A204.1 (cell line): ENCODE measurements around the gene MVD.

Experiments used
- FAIRE-seq: peaks from 2 replicates; lab custom pipeline; 2012; peaks lifted over from hg19 to GRCh38; lab: Jason Lieb, UNC

The MVD gene

GRCh38 chr16:88697116-88697830 lies 34.4 kb upstream of the MVD start:
- FAIRE-seq, result no peak

- no peak for FAIRE-seq
Measured at GRCh38 chr16:88696441-88696840, 33.5 kb upstream of the MVD start.

- no peak for FAIRE-seq
Measured at GRCh38 chr16:88695753-88696152, 32.9 kb upstream of the MVD start.

- FAIRE-seq, result no peak
Measured at GRCh38 chr16:88695218-88695617, 32.3 kb upstream of the MVD start.

GRCh38 chr16:88694221-88695087 lies 31.6 kb upstream of the MVD start:
- no peak for FAIRE-seq

- no peak for FAIRE-seq
Measured at GRCh38 chr16:88693420-88694177, 30.7 kb upstream of the MVD start.

- no peak for FAIRE-seq
Measured at GRCh38 chr16:88692861-88693260, 30.0 kb upstream of the MVD start.

GRCh38 chr16:88691924-88692560 lies 29.2 kb upstream of the MVD start:
- no peak for FAIRE-seq

- FAIRE-seq, result no peak
Measured at GRCh38 chr16:88691129-88691813, 28.4 kb upstream of the MVD start.

GRCh38 chr16:88690341-88691128 lies 27.6 kb upstream of the MVD start:
- FAIRE-seq, result no peak

GRCh38 chr16:88688013-88688778 lies 25.3 kb upstream of the MVD start:
- FAIRE-seq, result no peak

GRCh38 chr16:88687676-88688012 lies 24.8 kb upstream of the MVD start:
- FAIRE-seq, result no peak

GRCh38 chr16:88687254-88687576 lies 24.3 kb upstream of the MVD start:
- FAIRE-seq, result no peak

GRCh38 chr16:88686439-88687253 lies 23.8 kb upstream of the MVD start, which contains the start of gene SNAI3:
Gene SNAI3 (minus strand): TSS chr16:88686507. CDS start chr16:88686406, 101 bp downstream.
- no peak for FAIRE-seq

- no peak for FAIRE-seq
Measured at GRCh38 chr16:88686062-88686438, 23.2 kb upstream of the MVD start.

- FAIRE-seq, result no peak
Measured at GRCh38 chr16:88685156-88686061, 22.5 kb upstream of the MVD start.

- no peak for FAIRE-seq
Measured at GRCh38 chr16:88684569-88685155, 21.8 kb upstream of the MVD start.
